IMR-90 (cell line): Measurements from ENCODE around the gene ELAC1. TPM values are rescaled to one million over a fixed set of nuclear protein-coding genes. Genes with fewer than 3 reads are reported as not detected.
"Not testable (repeated sequence)": the region's sequence is repeated elsewhere in the genome, so short reads cannot be mapped to it uniquely, and the experiment has no call there.

Experiments used
- ATAC-seq: fragments of 200-7000 bp; cut with Tn5 transposase; 2 replicates; pipeline ENCODE4 v1.9.1; 2020; ENCODE audit warnings: low read depth, mild to moderate bottlenecking, moderate library complexity
- BruUV-seq: library from RNA; stranded (reverse); fragments of 400-500 nt; replicated peaks from 2 replicates; lab custom pipeline; 2021; lab: Mats Ljungman, UMichigan
- CTCF ChIA-PET: fragments of 300-600 bp; formaldehyde crosslinking; extraction: SDS; loops from one replicate; lab custom pipeline; 2021; ENCODE audit warnings: antibody characterized with exemption; lab: Yijun Ruan, JAX
- POLR2A ChIA-PET: fragments of 300-600 bp; sonication (Branson Sonifier 250); formaldehyde crosslinking; loops from one replicate; lab custom pipeline; 2022; ENCODE audit warnings: antibody characterized with exemption; ENCODE audit not compliant: unreplicated experiment; lab: Charles Lee
- DNase-seq: peaks from one replicate; pipeline ENCODE4 v3.0.0; 2013
- H2AFZ ChIP-seq: replicated peaks from 2 replicates; pipeline ENCODE3; 2013; ENCODE audit warnings: low read length, mild to moderate bottlenecking; ENCODE audit not compliant: poor library complexity
- H2AK5ac ChIP-seq: 2 replicates; pipeline ENCODE4 v1.6.1; 2013; ENCODE audit warnings: low read depth, low read length, inconsistent platforms
- H2AK9ac ChIP-seq: replicated peaks from 2 replicates; pipeline ENCODE3; 2013; ENCODE audit warnings: mild to moderate bottlenecking, low read depth, low read length, moderate library complexity; ENCODE audit not compliant: poor library complexity
- H2BK120ac ChIP-seq: 2 replicates; pipeline ENCODE4 v1.6.1; 2013; ENCODE audit warnings: low read depth, low read length, inconsistent platforms
- H2BK15ac ChIP-seq: 3 replicates; pipeline ENCODE4 v1.6.1; 2013; ENCODE audit warnings: low read depth, low read length, inconsistent platforms
- H2BK20ac ChIP-seq: 2 replicates; pipeline ENCODE4 v1.6.1; 2013; ENCODE audit warnings: low read depth, mild to moderate bottlenecking, inconsistent platforms, low read length, moderate library complexity
- H2BK5ac ChIP-seq: 2 replicates; pipeline ENCODE4 v1.6.1; 2013; ENCODE audit warnings: mild to moderate bottlenecking, low read depth, low read length, inconsistent platforms; ENCODE audit not compliant: poor library complexity, severe bottlenecking
- H3K14ac ChIP-seq: replicated peaks from 2 replicates; pipeline ENCODE4 v1.6.1; 2013; ENCODE audit warnings: low read depth, low read length, inconsistent platforms
- H3K18ac ChIP-seq: 2 replicates; pipeline ENCODE4 v1.6.1; 2013; ENCODE audit warnings: low read depth, low read length, control low read depth
- H3K23ac ChIP-seq: 2 replicates; pipeline ENCODE4 v1.6.1; 2013; ENCODE audit warnings: low read depth, low read length, inconsistent platforms
- H3K27ac ChIP-seq: 2 replicates; pipeline ENCODE4 v1.5.1; 2013; ENCODE audit warnings: mild to moderate bottlenecking, control low read depth, low read length; ENCODE audit not compliant: insufficient read depth
- H3K27me3 ChIP-seq: 2 replicates; pipeline ENCODE4 v1.6.1; 2013; ENCODE audit warnings: low read length; ENCODE audit not compliant: control insufficient read depth, insufficient read depth
- H3K36me3 ChIP-seq: 2 replicates; pipeline ENCODE4 v1.6.1; 2013; ENCODE audit warnings: low read length, mixed read lengths; ENCODE audit not compliant: control insufficient read depth, insufficient read depth
- H3K4ac ChIP-seq: 2 replicates; pipeline ENCODE4 v1.6.1; 2013; ENCODE audit warnings: low read depth, low read length, inconsistent platforms
- H3K4me1 ChIP-seq: 2 replicates; pipeline ENCODE4 v1.6.1; 2013; ENCODE audit warnings: low read length, mixed read lengths; ENCODE audit not compliant: control insufficient read depth, insufficient read depth
- H3K4me2 ChIP-seq: 2 replicates; pipeline ENCODE4 v1.6.1; 2013; ENCODE audit warnings: low read depth, mild to moderate bottlenecking, control low read depth, low read length, moderate library complexity
- H3K4me3 ChIP-seq: 2 replicates; pipeline ENCODE4 v1.5.1; 2013; ENCODE audit warnings: low read depth, mild to moderate bottlenecking, control low read depth, low read length, moderate library complexity; ENCODE audit not compliant: insufficient read depth
- H3K56ac ChIP-seq: 2 replicates; pipeline ENCODE4 v1.6.1; 2013; ENCODE audit warnings: low read length, inconsistent platforms; ENCODE audit not compliant: insufficient read depth; ENCODE audit errors: extremely low read depth
- H3K79me1 ChIP-seq, 2 experiments: 2 replicates each; pipeline ENCODE4 v1.6.1; 2013; ENCODE audit warnings: low read length in 2 of 2, inconsistent platforms in 1 of 2, low read depth in 1 of 2
- H3K9ac ChIP-seq: 2 replicates; pipeline ENCODE4 v1.6.1; 2013; ENCODE audit warnings: low read depth, low read length, control low read depth
- H3K9me1 ChIP-seq: 2 replicates; pipeline ENCODE4 v1.6.1; 2013; ENCODE audit warnings: low read length, inconsistent platforms; ENCODE audit not compliant: insufficient read depth
- H3K9me3 ChIP-seq: 2 replicates; pipeline ENCODE4 v1.6.1; 2013; ENCODE audit warnings: low read length; ENCODE audit not compliant: control insufficient read depth, insufficient read depth
- H4K20me1 ChIP-seq: 2 replicates; pipeline ENCODE4 v1.6.1; 2013; ENCODE audit warnings: low read length, inconsistent platforms; ENCODE audit not compliant: insufficient read depth
- H4K5ac ChIP-seq: 2 replicates; pipeline ENCODE4 v1.6.1; 2013; ENCODE audit warnings: mild to moderate bottlenecking, low read depth, low read length, control low read depth
- H4K8ac ChIP-seq, 2 experiments: 2 replicates each; pipeline ENCODE4 v1.6.1; 2013; ENCODE audit warnings: low read depth in 2 of 2, low read length in 2 of 2, control low read depth in 1 of 2, inconsistent platforms in 1 of 2
- H4K91ac ChIP-seq: 2 replicates; pipeline ENCODE4 v1.6.1; 2013; ENCODE audit warnings: low read depth, low read length, inconsistent platforms; ENCODE audit not compliant: insufficient read depth
- CEBPB ChIP-seq: IDR thresholded peaks from 2 replicates; pipeline ENCODE4 v1.6.1; 2012; ENCODE audit warnings: low read depth, low read length, improper control_type of control experiment
- WGBS, 2 experiments: methylation state at CpG; one replicate each; pipeline versions ENCODE4 v1.1.5 to v1.1.7; 2013; ENCODE audit warnings: missing lambda C conversion rate in 2 of 2; ENCODE audit not compliant: insufficient read length in 1 of 2; ENCODE audit errors: extremely low coverage in 2 of 2; 5-methylcytosine and 5-hydroxymethylcytosine counted together
- dilution Hi-C: fragments of 300-500 bp; cut with HindIII; formaldehyde crosslinking; loops from one replicate; pipeline ENCODE4 v1.14.3; 2018; ENCODE audit warnings: low sequenced_read_pairs; ENCODE audit not compliant: unreplicated experiment
- in situ Hi-C: fragments of 300-500 bp; cut with MboI; formaldehyde crosslinking; loops from 3 replicates; pipeline ENCODE4 v1.14.3; 2019; ENCODE audit warnings: low sequenced_read_pairs, inconsistent platforms, mixed read lengths
- intact Hi-C: fragments of 100-400 bp; cut with micrococcal nuclease; formaldehyde crosslinking; loops from 2 replicates; pipeline ENCODE4 v1.10.0; 2022
- polyA plus RNA-seq, 3 experiments: library from polyadenylated mRNA; depleted of rRNA; stranded (reverse); fragments of >200 nt; gene quantifications; 2 replicates each; pipeline ENCODE4 v1.2.3, GENCODE V29; 2012; ENCODE audit warnings: low replicate concordance in 1 of 3
- total RNA-seq: library from RNA; depleted of rRNA; stranded (reverse); fragments of >200 nt; gene quantifications from 2 replicates; pipeline ENCODE4 v1.2.3, GENCODE V29; 2012

Gene ELAC1
- total and polyA plus RNA-seq, 2 of the 4 experiments (the other 2 are of a cell fraction): 5.2 to 8.4 TPM

- BruUV-seq, POLR2A ChIA-PET: not testable (repeated sequence)
Measured at GRCh38 chr18:50972404-50972803, 4.6 kb downstream of the ELAC1 start.

More at GRCh38 chr18:50972404-50972803, 4.6 kb downstream of the ELAC1 start:
- H3K4me3 ChIP-seq, H2AFZ ChIP-seq, H2BK120ac ChIP-seq, H3K27me3 ChIP-seq, intact Hi-C loops, H3K9ac ChIP-seq, H3K4me2 ChIP-seq, H2AK9ac ChIP-seq, H4K8ac ChIP-seq, CTCF ChIA-PET, H2BK5ac ChIP-seq, DNase-seq, H2AK5ac ChIP-seq, H3K18ac ChIP-seq, H3K4ac ChIP-seq, H3K14ac ChIP-seq, H3K9me3 ChIP-seq, H4K91ac ChIP-seq, H3K4me1 ChIP-seq, H3K23ac ChIP-seq, H3K27ac ChIP-seq, dilution Hi-C loops, H4K5ac ChIP-seq, H2BK15ac ChIP-seq, H2BK20ac ChIP-seq, ATAC-seq, H4K20me1 ChIP-seq, H3K56ac ChIP-seq, H3K9me1 ChIP-seq: not testable (repeated sequence)
- in situ Hi-C loops: loop anchor here (5.0 kb wide), 1 partner anchor 55 kb away; no protein-coding TSS in a partner anchor
- H3K79me1 ChIP-seq: peaks cover 12 to 24% of the 10 kb centered on the region in 2 experiments
- TF ChIP-seq CEBPB: peak; percentile 26; the same call in 1 of the 2 replicates
- WGBS, 2 experiments: no CpG with 5 or more reads among the region's 5 CpGs
- peaks cover 20% of the 10 kb centered on the region for H3K36me3 ChIP-seq
